GM21447 (cell line): ENCODE data around the gene B3GNT5.
A peak's percentile ranks its signal among the peaks of the same experiment; 100 is the strongest.

Experiments
- ATAC-seq: cut with Tn5 transposase; IDR thresholded peaks from one replicate; pipeline ENCODE4 v1.9.1; 2021; ENCODE audit not compliant: unreplicated experiment

B3GNT5 gene

GRCh38 chr3:183264268-183264667, 11.2 kb downstream of the B3GNT5 start:
- no peak for ATAC-seq

- no peak for ATAC-seq
Observed at GRCh38 chr3:183265157-183265642, 12.1 kb downstream of the B3GNT5 start.

GRCh38 chr3:183265834-183266417, 12.9 kb downstream of the B3GNT5 start:
- no peak for ATAC-seq

- ATAC-seq = no peak
Observed at GRCh38 chr3:183266454-183266853, 13.4 kb downstream of the B3GNT5 start.

GRCh38 chr3:183267140-183267539, 14.1 kb downstream of the B3GNT5 start:
- ATAC-seq = no peak

- no peak for ATAC-seq
Observed at GRCh38 chr3:183268366-183268765, 15.3 kb downstream of the B3GNT5 start.

GRCh38 chr3:183269345-183269744, 16.3 kb downstream of the B3GNT5 start:
- ATAC-seq = no peak

- no peak for ATAC-seq
Observed at GRCh38 chr3:183270344-183270743, 17.3 kb downstream of the B3GNT5 start.

GRCh38 chr3:183272142-183272541, 19.1 kb downstream of the B3GNT5 start:
- no peak for ATAC-seq

- ATAC-seq = no peak
Observed at GRCh38 chr3:183272791-183273190, 19.7 kb downstream of the B3GNT5 start.

- no peak for ATAC-seq
Observed at GRCh38 chr3:183274609-183275008, 21.6 kb downstream of the B3GNT5 start.

- ATAC-seq = no peak
Observed at GRCh38 chr3:183275418-183275817, 22.4 kb downstream of the B3GNT5 start.

- no peak for ATAC-seq
Observed at GRCh38 chr3:183275937-183276336, 22.9 kb downstream of the B3GNT5 start.

GRCh38 chr3:183277260-183277659, 24.2 kb downstream of the B3GNT5 start:
- ATAC-seq = no peak

- no peak for ATAC-seq
Observed at GRCh38 chr3:183278479-183279088, 25.5 kb downstream of the B3GNT5 start.

- ATAC-seq = no peak
Observed at GRCh38 chr3:183279371-183279770, 26.3 kb downstream of the B3GNT5 start.

- ATAC-seq = no peak
Observed at GRCh38 chr3:183281126-183281797, 28.2 kb downstream of the B3GNT5 start.

GRCh38 chr3:183283886-183284285, 30.8 kb downstream of the B3GNT5 start:
- ATAC-seq = no peak

GRCh38 chr3:183284570-183284969, 31.5 kb downstream of the B3GNT5 start:
- ATAC-seq = no peak

GRCh38 chr3:183285318-183285717, 32.3 kb downstream of the B3GNT5 start:
- no peak for ATAC-seq

- ATAC-seq = peak; percentile 97
Observed at GRCh38 chr3:183285828-183286457, 32.9 kb downstream of the B3GNT5 start.
